DND-41 (cell line): Measurements from ENCODE around the gene TLN1.

Source experiments
- EZH2 ChIP-seq: IDR thresholded peaks from 3 replicates; pipeline ENCODE4 v1.6.1; 2012; ENCODE audit warnings: borderline replicate concordance, low read depth, mild to moderate bottlenecking, moderate library complexity, low read length, inconsistent platforms; ENCODE audit not compliant: severe bottlenecking
- TF ChIP-seq, protein P1 (sequence below): IDR thresholded peaks from 2 replicates; pipeline ENCODE4 v1.5.1; 2012; ENCODE audit warnings: borderline replicate concordance, low read length, moderate library complexity, mild to moderate bottlenecking; ENCODE audit not compliant: poor library complexity, severe bottlenecking; ENCODE audit errors: extremely low read depth

DNA sequence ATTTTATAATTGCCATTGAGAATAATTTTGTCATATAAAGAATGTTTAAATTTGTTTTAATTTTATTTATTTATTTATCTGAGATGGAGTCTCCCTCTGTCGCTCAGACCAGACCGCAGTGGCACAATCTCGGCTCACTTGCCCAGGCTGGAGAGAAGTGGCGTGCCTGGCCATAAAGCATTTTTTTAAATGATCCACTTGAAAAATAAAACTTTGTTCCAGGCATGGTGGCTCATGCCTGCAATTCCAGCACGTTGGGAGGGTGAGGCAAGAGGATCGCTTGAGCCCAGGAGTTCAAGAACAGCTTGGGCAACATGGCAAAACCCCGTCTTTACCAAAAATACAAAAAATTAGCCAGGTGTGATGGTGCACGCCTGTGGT is 79.2 kb downstream of the TLN1 start:
- no peak for TF ChIP-seq EZH2
- TF ChIP-seq, protein P1, sequence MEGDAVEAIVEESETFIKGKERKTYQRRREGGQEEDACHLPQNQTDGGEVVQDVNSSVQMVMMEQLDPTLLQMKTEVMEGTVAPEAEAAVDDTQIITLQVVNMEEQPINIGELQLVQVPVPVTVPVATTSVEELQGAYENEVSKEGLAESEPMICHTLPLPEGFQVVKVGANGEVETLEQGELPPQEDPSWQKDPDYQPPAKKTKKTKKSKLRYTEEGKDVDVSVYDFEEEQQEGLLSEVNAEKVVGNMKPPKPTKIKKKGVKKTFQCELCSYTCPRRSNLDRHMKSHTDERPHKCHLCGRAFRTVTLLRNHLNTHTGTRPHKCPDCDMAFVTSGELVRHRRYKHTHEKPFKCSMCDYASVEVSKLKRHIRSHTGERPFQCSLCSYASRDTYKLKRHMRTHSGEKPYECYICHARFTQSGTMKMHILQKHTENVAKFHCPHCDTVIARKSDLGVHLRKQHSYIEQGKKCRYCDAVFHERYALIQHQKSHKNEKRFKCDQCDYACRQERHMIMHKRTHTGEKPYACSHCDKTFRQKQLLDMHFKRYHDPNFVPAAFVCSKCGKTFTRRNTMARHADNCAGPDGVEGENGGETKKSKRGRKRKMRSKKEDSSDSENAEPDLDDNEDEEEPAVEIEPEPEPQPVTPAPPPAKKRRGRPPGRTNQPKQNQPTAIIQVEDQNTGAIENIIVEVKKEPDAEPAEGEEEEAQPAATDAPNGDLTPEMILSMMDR, result no peak
